ENCODE data around the gene HOXB9.

Gene HOXB9

DNA sequence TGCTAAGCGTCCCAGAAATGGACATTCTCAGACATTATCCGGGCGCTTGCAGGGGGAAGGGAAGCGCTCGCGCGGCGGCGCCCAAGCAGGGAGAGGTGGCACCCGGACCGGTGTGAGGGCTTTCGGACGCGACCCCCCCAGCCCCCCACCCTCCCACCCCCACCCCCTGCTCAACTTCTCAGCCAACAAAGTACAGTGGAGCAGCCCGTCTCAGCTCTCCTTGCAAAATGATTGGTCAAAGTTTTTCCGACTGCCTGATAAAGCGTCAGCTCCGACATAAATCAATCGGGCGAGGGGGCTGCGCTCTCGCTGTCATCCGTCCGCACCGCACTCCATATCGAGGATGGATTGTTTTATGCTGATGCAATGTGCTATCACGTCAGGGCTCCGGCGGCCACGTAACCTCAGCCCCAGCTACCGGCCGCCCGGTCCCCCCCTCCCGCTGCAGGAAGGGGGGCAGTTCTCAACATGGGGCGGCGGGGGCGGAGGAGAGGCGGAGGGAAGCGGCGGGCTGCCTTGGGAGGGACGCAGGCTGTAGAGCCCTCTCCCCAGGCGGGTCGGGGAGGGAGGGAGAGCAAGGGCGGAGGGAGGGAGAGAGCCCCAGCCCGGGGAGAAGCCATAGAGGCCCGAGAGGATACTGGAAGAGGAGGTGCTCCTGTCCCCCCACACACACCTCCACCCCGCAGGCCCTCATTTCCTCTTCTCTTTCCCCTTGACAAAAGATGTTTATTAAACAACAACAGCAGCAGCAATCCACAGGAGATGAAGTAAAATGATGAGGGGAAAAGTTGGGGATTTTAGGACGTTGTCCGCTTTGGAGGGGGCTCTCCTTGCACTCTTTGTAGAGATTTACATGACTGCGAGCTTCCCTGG is at the start of gene HOXB9:
TSS of gene HOXB9 (minus strand) at position 114 of the 873 bp plus-strand sequence. CDS start at position 25, 89 bp downstream.
- DNase-seq, result peak; percentile 83

DNA sequence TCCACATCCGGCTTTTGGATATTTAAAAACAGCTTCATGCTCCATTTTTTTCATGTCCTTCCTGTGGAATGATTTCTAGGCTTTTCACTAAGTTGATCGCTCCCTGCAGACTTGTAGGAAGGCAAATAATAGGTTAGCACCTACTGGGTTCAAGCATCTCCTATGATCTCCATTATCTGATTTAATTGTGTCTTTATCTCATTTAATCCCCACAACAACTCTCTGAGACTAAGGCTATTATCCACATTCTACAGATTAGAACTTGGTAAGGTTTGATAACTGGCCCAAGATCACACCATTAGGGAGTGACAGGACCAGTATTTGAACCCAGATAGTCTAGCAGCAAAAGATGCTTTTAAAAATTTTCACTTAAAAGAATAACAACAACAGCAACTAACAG is 46.2 kb upstream of the HOXB9 start:
- no peak for DNase-seq

DNA sequence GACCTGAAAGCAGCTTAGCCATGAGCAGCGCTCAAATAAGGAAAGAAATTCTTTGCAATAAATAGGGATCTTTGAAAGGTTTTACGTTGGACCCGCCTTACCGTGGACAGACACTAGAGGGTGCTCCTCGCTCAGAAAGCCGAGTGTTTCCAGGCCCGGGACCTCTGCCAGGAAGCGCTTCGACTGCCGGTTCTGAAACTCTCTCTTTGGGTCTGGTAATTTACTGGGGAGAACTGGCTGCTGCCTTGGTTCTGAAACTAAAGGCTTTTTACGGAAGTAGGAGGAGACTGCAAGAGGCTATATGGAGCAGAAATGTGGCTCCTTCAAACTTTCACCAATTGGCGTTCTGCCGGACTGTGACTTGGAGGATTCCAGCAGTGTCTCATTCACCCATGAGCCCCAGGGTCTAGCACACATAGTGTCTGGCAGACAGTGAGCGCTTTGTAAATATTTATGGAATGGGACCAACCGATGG is 45.6 kb upstream of the HOXB9 start:
- peak; percentile 87 for DNase-seq

DNA sequence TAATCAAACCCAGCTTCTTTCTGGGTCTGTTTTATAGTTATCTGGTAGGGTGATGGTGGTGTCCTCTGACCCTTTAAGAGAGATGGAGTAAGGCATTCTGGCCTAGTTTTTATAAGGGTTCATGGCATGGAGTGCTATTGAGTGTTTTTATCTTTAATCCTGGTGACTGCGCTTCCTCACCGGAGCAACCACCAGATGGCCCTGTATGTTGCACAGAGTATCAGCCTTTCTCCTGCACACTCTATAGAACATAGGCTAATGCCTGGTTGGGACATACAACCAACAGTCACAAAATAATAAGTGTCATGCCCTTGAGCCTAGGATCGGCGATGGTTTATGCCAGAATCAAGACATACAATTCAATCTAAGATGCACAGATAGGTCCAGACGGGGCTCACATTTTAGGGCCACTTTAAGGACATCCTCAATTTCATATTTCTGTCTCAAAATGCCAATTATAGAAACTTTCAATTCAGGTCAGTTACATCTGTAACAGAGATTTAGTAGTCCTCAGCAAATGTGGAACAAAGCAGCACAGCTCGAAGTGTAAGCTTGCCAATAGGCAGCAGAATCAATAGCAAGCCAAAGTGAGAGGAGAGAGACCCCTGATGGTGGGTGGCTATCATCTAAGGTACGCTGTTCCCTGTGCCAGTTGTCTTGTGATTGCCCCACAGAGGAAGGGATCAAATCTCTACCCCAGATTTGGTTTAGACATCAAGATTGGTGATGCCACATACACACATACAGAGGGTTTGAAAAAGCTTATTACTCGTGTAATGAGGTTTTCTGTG is 37.2 kb upstream of the HOXB9 start:
- DNase-seq, result no peak

DNA sequence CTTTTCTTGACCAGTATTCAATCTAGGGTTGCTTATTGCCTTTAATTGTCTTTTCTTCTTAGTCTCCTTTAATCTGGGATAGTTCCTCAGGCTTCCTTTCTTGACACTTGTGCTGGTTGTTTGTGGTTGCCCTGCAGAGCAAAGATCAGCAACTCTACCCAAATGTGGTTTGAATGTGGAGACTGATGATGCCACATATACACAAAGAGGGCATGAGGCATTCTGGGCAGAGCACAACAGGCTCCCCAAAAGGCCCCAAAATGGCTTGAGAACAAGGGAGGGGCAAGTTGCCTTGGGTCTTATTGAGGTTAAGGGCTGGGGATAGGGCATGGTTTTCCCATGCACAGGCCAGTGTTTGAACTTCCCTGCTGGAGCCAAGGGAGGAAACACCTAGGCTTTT is 29.8 kb upstream of the HOXB9 start:
- DNase-seq, result no peak

DNA sequence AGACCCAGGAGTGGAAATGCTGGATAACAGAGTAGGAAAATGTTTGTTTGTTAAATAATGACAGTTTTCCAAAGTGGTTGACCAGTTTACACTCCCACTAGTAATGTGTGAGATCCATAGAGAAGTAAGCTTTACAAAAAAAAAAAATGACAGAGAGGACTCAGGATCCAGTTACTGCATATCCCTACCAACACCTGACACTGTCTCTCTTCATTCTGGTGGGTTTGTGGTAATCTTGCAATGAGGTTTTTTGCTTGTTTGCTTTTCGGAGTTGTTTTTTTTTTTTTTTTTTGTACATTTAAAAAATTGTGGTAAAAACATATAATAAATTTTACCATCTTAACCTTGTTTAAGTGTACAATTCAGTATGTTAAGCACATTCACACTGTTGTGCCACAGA is 23.6 kb upstream of the HOXB9 start:
- DNase-seq, result no peak

DNA sequence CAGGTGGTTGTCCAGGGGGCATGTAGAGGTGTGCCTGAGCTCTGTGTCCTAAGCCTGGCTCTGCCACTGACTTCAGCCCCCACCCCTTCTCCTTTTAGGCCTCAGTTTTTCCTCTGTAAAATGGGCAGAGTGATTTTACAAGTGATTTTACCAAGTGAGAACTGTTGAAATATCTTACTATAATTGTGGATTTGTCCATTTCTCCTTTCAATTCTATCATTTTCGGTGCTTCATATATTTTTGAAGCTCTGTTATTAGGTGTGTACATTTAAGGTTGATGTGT is 21.7 kb upstream of the HOXB9 start:
- DNase-seq, result no peak

DNA sequence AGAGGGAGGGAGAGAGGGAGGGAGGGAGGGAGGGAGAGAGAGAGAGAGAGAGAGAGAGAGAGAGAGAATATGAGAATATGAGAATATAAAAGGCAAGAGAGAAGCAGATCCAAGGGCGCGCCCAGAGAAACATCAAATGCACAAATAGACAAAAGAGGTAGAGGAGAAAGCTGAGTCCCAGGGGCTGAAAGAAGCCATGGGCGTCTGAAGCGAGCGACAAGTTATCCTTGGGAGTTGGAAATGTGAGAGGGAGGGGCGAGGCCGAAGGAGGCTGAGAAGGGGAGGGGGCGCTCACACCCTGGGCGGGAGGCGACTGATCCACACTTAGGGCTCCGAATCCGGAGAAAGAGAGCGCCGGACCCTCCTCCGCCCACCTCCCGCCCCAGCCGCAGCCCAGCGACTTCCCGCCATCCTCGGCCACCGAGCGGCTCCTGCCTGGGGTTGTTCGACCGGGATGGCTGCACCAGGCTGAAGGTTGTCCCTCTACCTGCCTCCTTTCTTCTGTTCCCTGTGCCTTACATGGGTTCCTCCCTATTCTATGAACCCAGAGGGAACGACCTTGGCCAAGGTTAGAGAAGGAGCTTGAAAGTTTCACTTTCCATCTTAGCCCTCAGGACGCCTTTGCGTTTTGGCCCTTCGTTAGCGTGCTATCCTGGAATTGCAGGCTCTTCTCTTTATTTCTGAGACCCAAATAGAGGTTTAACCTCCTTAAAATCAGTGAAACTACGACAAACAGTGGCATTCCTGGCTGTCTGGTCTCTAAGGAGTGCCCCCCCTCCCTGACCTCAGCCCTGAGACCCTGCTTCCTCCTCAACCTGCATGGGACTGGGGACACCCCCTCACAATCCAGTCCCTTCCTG is 21.2 kb upstream of the HOXB9 start:
- DNase-seq, result no peak

DNA sequence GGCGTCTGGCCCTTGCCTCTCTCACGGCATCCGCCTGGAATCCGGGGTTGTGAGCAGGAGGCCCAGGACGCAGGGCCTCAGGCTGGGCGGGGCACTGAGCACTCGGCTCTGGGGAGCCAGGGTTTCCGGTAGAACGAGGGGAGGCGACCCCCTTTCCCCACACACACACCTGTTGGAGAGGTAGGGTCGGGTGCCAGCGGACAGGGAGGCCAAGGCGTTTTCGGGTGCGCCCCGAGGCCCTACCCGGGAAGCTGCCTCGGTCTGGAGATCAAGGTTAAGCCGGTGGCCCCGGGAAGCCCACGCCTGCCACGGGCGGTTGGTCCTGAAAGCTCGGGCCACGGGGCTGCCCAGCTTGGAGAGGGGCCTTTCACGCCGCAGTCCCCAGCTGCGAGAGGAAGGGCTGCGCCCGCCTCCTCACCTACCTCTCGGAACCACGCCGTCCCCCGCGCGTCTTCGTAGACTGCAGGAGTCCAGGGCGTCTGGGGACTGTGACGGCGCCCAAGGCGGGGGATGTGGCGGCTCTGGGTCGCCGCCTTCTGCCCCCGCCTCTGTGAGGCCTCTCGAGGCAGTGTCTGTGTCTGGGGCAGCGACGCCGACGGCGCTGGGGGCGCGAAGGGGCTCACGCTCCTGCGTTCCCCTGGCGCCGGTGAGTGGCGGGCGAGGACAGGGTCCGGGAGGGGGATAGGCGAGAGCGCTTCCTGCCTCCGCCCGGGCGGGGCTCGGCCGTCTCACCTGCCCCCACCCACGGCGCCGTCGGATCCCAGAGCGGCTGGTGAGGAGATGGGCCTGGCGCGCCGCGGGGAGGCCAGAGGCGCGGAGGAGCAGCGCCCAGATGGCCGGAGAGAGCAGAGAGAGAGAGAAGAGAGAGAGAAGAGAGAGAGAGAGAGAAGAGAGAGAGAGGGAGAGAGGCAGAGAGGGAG is 20.3 kb upstream of the HOXB9 start:
- peak; percentile 70 for DNase-seq

DNA sequence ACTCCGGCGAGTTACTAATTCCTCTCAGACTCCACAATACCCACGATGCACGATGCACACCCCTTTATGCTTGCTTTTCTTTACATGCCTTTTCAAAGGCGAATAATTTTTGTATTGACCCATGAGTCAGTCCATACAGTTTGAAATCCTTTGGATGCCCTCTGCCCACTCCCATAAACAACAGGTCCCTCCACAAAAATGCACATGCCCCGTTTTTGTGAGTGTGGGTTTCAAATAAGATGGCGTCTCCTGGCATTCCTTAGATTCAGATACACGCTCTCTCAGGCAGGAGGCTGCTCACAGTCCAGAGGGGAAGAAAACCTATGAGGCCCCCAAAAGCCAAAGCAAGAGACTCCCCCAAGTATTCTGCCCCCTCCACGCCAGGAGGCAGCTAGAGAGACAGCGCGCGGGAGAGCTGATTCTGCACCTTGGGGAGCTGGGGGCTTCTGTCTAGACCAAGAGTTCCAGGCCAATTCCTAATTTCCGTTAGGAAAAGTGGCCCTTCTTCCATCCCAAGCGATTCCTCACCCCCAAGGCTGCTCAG is 19.6 kb upstream of the HOXB9 start:
- DNase-seq, result no peak

DNA sequence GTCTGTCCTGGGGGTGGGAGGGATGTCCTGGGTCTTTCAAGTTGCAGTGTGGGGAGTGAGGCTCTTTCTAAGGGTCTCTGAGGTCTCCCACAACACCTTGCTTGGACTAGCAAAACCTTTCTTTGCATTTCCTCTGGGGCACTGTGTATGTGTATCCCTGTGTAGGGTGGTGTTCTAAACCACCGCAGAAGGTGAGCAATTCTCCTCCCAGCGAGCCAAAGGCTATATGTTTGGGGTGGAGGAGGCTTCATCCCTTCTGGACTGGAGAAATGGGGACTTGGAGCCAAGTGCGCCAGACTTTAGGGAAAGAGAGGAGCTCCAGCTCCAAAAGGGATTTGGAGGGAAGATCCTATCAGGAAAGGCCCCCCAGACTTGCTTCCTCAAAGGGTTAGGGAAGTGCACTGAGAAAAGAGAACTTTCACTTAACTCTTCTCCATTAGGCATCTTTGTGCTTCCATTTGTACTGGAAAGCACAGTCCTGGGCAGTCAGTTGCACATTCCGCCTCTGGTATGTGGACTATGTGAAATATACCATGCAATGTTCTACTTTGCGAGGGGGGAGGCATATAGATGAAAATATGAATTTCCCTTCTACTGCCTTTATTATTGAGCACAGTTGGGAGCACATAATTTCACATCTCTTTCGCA is 18.9 kb upstream of the HOXB9 start:
- no peak for DNase-seq

DNA sequence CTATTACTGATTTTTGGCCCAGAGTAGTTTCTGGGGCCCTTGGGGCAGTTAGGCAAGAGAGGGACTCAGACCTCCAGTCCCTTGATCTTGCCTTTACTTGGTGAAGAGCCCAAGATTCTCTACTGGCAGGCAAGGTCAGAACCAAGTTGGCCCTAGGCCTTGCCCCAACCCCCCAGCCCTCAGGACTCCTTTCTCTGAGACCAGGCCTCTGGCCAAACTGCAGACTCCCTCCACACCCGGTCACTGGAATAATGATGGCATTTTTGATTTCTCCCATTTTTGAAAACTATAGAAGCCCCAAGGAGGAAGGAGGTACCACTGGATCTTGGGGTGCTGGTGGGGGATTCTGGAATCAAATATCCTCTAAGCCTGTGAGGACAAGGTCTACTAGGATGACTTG is 18.0 kb upstream of the HOXB9 start:
- DNase-seq, result no peak

DNA sequence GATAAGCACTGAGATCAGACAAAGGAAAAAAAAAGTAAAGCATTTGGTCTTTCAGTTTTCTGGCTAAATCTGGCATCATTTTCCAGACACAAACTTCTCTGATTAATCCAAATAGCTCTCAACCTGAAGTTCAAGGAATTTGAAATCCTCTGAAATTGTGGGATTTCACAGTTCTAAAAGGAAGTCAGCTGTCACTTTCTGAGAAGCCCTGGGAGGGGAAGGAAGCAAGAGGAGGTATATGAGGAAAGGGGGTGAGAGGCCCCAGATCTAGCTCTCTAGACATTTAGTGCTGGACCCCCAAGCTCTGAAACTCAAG is 17.5 kb upstream of the HOXB9 start:
- no peak for DNase-seq

DNA sequence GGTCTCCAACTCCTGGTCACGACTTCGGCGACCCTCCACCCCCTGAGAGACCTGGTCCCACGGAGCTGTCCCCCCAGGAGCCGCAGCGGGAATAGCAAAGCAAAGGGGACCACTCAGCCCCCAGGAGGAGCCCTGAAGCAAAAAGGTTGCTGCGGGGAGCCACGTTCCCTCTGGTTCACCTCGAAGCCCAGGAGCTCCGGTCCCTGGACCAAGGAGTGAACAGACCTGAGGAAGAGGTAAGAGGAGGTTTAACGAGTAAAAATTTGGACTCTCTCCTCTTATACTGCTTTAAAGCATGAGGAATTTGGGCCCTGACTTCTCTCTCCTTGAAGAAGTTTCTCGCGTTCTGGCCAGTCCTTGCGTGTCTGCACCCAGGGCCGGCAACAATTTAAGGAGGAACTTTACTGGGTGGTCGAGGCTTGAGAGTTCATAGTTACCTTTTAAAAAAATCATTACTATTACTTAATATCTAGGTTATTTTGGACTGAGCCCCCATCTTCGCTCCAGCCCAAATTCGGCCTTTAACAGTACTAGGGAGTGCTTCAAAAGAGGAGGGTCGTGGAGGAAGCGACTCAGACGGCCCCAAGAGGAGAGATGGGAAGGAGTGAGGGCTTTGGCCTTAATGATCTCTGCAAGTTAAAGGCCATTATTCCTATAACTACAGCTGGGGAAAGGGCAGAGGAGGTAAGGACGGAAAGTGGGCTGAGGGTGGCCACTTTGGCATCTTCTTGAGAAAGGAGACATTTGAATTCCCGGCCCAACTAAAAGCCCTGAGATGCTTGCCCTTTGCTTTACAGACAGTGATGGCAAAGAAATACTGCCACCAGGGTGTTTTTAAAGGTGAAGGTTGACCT is 16.9 kb upstream of the HOXB9 start:
- no peak for DNase-seq

DNA sequence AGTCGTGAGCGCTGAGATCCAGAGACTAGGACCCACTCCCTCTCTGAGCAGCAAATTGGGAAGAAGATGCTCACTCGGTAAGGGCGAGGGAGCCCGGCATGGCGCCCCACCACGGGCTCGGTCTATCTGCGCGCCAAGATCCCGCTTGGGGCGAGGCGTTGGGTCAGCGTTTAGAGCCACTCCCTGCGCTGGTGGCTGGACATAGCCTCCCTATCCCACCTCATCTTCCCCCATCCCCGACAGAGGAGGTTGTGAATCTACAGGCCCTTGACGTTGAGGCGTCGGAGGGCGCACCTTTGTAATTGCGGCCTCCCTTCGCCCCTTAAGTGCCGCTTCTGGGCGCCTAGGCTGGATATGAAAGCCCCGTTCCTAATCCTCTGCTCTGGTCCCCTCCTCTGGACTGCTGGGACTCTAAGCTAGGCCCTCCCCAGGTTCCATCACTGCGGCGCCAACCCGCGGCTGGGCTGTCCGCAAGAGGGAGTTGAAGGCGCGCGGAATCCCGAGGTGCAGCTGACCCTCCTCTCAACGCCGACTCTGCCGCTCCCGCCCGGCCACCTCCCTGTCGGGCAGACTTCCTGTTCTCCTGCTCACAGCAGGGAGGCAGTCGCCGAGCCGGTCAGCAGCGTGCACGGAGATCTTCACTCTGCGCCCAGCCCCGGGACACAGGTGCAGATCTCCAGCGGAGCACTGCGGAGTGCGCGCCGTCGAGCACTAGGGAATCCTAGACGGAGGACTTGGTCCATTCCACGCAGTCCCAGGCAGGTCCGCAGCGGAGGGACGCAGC is 16.1 kb upstream of the HOXB9 start:
- DNase-seq, result no peak

DNA sequence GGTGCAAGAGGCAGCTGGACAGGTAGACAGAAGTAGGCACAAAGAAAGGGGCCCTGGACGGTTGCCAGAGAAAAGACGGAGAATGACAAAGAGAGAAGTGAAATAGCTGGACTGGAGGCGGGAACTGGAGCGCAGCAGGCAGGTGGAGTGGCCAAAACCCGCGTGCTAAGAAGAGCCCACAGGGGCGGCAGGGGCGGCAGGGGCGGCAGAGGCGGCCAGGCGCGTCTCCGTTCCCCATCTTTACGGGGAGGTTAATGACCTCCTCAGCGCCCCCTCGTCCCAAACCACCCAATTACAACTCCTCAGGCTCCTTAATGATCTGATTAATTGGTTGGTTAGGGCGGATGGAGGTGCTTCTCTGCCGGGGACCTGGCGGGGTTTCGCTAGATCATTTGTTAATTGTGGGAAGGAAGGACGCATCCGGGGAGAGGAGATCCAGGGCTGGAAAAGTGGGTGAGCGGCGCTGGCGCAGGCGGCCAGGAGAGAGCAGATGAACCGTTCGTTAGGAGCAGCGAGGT is 15.4 kb upstream of the HOXB9 start:
- no peak for DNase-seq

DNA sequence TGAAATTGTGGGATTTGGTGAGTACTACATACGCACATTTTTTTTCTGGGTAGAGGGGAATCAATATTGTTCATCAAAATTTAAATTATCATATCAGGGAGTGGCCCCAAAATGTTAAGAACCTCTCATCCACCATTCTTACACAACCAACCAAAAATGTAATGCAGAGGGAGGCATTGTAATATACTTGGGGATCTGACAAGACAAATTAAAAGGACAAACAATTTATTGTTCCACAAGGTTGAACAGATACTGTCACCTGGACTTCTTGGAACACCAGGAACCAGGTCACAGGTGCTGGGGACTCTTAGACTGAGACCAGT is 14.7 kb upstream of the HOXB9 start:
- DNase-seq, result no peak

DNA sequence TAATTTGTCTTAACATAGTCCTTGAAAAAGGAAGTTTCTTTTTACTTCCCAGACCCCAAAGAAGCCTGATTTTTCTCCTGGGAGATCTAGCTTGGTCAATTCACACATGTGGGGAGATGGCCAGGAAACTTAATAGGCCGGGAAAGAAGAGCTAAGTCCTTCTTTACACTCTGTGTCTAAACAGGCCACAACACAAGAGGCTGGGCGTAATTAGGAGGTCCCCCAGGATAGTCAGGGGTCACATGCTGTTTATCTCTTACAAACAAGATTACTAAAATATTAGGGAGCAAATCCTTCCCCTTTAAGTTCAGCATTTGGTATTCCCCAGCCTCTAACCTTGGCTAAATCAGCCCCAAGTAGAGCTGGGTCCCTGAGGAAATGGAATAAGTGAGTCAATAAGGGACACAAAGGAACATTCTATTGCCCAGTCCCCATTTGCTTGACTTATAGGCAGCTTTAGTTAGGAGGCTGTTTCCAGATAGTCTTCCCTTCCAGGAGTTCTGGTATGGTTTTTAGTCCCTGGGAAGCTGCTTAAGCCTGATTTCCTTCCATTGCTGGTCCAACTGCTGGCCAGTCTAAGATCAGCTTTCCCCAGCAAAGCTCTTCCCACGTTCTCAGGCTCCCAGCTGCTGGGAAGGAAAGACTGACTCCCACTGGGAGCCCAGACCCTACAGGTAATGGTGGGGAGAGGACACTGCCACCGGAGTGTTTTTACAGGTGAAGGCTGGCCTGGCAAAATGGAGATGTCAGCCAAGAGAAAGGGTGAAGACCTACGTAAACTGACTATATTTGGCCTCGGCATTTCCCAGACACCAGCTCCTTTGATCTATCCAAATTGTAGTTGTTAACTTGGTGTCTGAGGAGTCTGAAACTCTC is 14.1 kb upstream of the HOXB9 start:
- DNase-seq, result no peak

DNA sequence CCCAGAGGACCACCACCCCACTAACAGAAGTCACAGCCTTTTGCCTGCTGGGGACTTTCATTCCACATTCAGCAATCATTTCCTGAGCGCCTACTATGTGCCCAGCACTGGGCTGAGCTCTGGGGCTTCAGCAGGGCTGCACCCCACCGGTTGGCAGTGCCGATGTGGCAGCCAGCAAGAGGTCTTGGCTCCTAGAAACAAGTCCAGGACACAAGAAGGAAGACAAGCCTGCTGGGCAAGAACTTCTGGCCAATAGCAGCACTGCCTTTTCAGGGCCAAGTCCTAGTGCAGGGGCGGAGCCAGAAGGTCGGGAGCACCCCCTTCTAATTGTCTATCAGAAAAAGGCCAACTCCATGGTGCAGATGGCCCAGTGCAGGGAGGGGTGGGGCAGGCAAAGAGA is 13.0 kb upstream of the HOXB9 start:
- DNase-seq, result no peak

Data from activated CD8-positive, alpha-beta memory T cell treated with anti-CD3 and anti-CD28 coated beads for 24 hours (primary cell).